Measurements from ENCODE around the gene ELMO1.

The ELMO1 gene

GRCh38 chr7:37081436-37081835, 367.2 kb downstream of the ELMO1 start:
- no peak for DNase-seq

DNA sequence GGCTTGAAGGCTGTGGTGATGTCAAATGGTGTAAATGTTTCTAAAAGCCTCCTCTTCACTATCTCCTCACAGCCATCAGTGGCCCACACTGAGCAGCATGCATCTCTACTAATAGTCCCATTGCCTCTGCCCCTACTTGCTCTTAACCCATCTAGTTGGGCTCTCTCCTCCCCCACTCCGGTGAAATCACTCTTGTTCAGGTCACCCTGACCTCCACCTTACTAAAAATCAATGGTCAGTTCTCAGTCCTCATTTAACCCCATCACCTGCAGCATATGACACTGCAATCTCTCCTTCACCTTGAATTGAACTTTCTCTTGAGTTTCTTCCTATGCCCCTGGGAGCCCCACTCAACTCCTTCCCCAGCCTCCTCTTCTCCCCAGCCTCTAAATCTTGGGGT, 369.2 kb downstream of the ELMO1 start:
- DNase-seq = no peak

DNA sequence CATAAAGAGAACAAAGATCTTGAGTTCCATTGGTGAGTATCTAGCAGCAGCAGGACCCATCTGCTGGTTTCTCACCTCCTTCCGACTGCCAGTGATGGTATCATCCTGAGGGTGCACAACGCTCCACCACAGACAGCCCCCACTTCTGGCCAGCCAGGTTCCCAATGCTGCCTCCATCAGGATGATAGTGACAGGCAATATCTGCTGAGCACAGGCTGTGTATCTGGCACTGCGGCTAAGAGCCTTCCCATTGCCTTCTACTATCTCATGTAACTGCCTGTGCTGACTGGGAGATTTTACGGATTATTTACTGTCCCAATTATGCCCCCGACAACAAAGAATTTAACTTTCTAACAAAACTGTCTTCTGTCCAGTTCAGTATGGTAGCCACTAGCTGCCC, 372.0 kb downstream of the ELMO1 start:
- DNase-seq = no peak

GRCh38 chr7:37074370-37074769, 374.3 kb downstream of the ELMO1 start:
- DNase-seq = no peak

DNA sequence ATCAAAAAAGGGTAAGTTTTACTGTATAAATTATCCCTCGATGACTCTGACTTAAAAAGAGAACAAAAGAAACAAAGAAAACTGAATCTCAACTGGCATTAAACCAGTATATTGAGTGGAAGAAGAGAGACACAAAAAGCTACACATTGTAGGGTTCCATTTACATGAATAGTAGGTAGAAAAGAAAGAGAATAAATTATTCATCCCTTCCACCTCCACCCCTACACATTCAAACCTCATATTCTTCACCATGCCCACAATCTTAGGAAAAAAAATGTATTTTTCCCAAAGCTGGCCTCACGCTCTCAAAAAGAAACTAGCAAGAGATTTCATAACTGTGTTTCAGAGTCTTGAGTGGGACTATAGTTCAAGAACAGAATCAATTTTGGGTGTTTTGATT, 377.5 kb downstream of the ELMO1 start:
- no peak for DNase-seq

- no peak for DNase-seq
Measured at GRCh38 chr7:37070471-37070870, 378.2 kb downstream of the ELMO1 start.

DNA sequence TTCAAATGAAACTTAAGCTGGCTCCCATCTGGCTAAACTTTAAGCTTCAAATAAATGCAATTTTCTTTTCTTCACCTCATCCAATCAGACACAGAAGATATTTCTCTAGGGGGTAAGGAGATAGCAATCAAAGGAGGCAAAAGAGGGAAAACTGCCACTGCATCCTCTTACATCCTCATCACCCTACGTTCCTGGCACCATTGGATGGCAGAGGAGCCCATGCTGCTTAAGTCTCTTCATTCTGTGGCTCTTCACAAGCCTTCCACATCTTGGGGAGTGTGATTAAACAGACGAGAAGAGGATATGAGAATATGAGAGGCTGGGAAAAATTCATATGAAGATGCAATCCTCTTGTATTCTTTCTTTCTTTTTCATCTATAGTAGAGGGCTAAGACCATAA, 378.6 kb downstream of the ELMO1 start:
- no peak for DNase-seq

- DNase-seq = no peak
Measured at GRCh38 chr7:37069336-37069735, 379.3 kb downstream of the ELMO1 start.

GRCh38 chr7:37068902-37069301, 379.8 kb downstream of the ELMO1 start:
- no peak for DNase-seq

DNA sequence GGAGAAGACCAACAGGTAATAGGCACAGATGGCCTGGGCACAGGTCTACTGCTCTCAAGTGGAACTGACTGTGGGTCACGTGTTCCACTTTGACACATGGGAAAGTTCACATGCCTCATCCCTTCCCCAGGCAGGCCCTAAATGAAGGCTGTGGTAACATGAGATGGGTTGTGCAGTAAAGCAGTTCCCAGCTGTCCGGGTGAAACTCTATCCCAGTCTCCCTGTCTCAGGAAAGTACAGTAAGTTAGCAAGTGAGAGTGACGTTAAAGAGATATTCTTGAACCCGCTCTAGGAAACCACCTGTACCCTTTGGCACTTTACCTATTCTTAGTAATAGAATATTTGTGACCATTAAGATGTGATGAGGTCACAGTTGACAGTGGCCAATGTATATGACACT, 380.6 kb downstream of the ELMO1 start:
- DNase-seq = no peak

DNA sequence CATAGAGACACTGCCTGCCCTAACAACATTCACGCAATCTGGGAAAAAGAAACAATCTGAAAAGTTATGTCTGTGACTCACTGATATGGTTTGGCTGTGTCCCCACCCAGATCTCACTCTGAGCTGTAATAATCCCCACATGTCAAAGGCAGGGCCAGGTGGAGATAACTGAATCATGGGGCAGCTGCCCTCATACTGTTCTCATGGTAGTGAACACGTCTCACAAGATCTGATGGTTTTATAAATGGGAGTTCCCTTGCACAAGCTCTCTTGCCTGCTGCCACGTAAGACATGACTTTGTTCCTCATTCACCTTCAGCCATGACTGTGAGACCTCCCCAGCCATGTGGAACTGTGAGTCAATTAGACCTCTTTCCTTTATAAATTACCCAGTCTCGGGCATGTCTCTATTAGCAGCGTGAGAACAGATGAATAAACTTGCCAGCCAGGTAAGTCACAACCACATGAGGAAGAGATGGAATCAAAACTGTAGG, 382.8 kb downstream of the ELMO1 start:
- DNase-seq = no peak

DNA sequence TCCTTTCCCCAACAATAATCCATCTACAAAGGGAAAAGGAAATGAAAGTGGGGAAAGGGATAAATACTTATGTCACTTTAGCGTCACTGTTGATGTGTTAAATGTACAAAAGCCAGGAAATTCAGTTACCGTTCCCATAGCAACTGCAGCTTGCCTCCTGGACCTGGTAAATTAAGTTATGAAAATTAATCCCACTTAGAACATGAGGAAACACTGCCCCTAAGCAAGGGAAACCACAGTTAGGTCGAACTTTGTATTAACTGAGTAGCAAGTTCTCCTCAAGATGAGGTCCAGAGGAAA, 386.2 kb downstream of the ELMO1 start:
- no peak for DNase-seq

DNA sequence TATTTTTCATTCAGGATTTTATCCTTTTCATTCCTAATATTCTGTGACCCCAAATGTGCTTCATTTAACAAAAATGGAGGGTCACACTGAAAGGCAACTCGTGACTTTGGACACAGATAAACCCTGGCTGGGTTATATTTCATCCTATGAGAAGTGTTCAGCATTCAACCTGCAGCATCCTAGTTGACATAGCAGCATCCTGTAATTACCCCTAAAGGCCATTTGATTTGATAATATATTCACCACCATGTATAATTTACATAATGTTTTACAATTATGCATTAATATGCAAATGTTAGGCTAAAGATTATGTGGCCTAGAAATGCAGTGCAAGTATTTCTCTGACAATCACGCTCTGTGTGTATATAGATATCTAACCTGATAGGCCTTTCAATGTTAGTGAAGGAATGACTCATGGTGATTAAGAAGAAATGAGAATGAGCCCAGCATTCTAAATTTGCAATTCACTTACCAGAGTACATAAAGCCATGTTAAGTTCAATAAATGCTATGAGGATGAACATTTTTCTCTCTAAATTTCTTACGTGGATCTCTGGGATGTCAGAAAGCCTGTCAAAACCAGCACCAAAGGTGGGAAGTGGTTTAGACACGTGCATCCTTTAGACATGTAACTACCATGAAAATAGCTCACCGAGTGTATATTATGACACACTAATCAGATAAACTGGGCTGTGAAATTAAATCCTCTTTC, 386.7 kb downstream of the ELMO1 start:
- no peak for DNase-seq

DNA sequence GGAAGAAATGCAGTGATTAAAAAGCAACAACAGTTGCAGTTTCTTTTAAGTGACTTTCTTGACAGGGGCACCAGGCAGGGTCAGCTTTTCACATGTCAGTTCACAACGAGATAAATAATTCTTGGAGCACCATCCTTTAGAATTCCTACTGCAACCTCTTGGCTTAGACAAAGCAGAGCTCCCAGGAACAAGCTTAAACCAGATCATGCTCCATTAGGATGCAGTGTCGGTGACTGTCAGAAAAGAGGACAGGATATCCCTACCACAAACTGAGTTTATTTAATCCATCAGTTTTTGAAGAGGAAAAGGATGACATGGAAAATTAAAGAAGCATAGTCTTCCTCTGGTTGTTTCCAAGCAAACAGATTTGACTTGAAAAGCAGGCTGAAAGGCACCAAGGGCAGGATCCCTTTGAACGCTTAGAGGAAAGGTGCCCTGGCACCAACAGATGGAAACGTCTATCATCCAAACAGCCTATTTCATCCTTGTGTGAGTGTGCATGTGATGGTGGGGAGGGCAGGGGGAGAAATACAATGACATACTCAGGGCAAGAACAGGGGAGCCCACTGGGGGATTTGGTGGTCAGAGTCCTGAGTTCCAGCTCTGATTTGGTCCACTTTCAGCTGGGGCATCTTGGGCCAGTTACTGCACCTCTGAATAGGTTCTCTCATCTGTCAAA, 392.3 kb downstream of the ELMO1 start:
- DNase-seq = no peak

DNA sequence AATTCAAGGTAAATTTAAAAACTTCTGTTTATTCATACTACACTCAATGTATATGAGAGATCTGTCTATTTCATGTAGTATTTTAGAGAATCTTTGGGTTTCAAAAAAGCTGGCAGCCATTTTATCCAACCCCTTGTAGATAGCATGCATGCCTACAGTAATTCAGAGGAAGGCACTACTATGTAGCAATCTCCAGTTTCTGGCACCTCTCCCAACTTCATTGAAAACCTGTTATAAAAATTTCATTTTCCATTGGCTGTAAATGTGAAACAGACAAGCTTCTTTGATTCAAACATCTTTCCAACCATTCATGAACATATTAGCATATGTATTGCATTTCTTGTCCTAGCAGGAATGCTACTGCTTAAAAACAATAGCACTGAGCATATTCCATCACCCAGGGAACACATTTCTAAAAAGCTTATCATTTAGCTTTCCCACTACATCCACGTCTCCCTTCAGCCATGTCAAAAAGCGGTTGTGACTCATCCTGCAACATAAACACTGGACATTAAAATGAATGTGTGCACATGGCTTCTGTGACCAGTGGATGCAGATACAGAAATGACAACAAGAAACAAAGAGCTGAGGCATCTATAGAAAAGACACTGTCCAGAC, 393.9 kb downstream of the ELMO1 start:
- DNase-seq = no peak

- DNase-seq = no peak
Measured at GRCh38 chr7:37052705-37053104, 396.0 kb downstream of the ELMO1 start.

DNA sequence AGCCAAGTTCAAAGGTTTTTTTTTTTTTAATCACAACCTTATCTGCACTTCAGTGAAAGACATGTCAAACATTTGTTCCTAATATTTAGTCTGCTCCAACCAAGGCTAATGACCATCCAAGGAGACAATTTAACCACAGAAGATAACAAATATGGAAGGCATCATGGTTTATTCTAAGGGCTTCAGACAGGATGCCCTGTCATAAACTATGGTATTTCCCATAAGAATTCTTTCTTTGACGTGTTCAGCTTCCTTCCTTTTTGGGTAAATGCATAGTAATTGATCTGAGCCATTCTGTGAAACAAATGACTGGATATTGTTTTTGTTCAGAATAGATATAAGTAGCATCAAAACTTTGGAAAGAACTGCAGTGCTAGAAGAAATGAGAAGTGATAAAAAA, 397.9 kb downstream of the ELMO1 start:
- DNase-seq = no peak

DNA sequence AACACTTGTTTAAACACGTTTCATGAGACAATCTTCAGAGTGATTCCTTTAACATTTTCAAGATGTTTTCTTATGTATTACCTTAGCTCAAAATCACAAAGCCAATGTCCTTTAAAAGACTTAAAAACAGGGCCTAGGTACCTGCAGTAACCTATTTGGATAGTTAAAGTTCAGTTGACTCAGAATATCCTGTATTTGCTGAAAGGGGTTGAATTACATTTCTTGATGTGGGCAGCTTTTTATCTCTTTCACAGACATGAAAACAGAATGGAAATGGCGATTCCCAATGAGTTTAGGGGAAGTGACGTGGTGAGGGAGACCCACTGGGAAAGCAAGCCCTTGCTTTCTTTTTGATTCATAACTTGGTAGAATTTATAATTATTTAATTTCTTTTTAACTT, 400.0 kb downstream of the ELMO1 start:
- DNase-seq = no peak

GRCh38 chr7:37047260-37047659, 401.4 kb downstream of the ELMO1 start:
- no peak for DNase-seq

- no peak for DNase-seq
Measured at GRCh38 chr7:37046531-37047079, 402.1 kb downstream of the ELMO1 start.

GRCh38 chr7:37045681-37046179, 402.9 kb downstream of the ELMO1 start:
- no peak for DNase-seq

- DNase-seq = no peak
Measured at GRCh38 chr7:37041461-37041860, 407.2 kb downstream of the ELMO1 start.

- DNase-seq = no peak
Measured at GRCh38 chr7:37040330-37040729, 408.3 kb downstream of the ELMO1 start.

Data from activated effector memory CD4-positive, alpha-beta T cell treated with anti-CD3 and anti-CD28 coated beads, Interleukin-2, amount 50 U/mL, for 16 hours (primary cell).